HepG2 (cell line): ENCODE results near the gene ATG4B. TPM values are rescaled to one million over a fixed set of nuclear protein-coding genes. Genes with fewer than 3 reads are reported as not detected.

ENCODE experiments used
- AHDC1 ChIP-seq: sonication (generic); formaldehyde crosslinking; IDR thresholded peaks from 2 replicates; pipeline ENCODE4 v1.5.1; 2020; ENCODE audit warnings: mild to moderate bottlenecking, missing genetic modification reagents, borderline replicate concordance
- GABPB1 ChIP-seq: IDR thresholded peaks from 2 replicates; pipeline ENCODE4 v1.6.1; 2016; ENCODE audit warnings: mild to moderate bottlenecking, missing genetic modification reagents, moderate library complexity, missing compliant biosample characterization
- HNRNPLL ChIP-seq: fragments of 200-400 bp; formaldehyde crosslinking; IDR thresholded peaks from 2 replicates; pipeline ENCODE4 v1.6.1; 2017; ENCODE audit warnings: mild to moderate bottlenecking, low read depth, low read length; ENCODE audit not compliant: poor library complexity, severe bottlenecking
- MAFG ChIP-seq: sonication (generic); formaldehyde crosslinking; IDR thresholded peaks from 2 replicates; pipeline ENCODE4 v1.5.1; 2020; ENCODE audit warnings: mild to moderate bottlenecking, missing genetic modification reagents
- MED13 ChIP-seq: sonication (generic); formaldehyde crosslinking; IDR thresholded peaks from 2 replicates; pipeline ENCODE4 v1.5.0; 2020; ENCODE audit warnings: missing genetic modification reagents
- RFXANK ChIP-seq: IDR thresholded peaks from 2 replicates; pipeline ENCODE4 v1.6.1; 2016
- SNAPC2 ChIP-seq: sonication (generic); formaldehyde crosslinking; IDR thresholded peaks from 2 replicates; pipeline ENCODE4 v1.8.1; 2022; ENCODE audit warnings: mild to moderate bottlenecking, missing genetic modification reagents
- ZC3H4 ChIP-seq: sonication (generic); formaldehyde crosslinking; IDR thresholded peaks from 2 replicates; pipeline ENCODE4 v1.4.0; 2020; ENCODE audit warnings: missing genetic modification reagents, borderline replicate concordance
- ZNF329 ChIP-seq: sonication (generic); formaldehyde crosslinking; IDR thresholded peaks from 2 replicates; pipeline ENCODE4 v1.9.0; 2021; ENCODE audit warnings: low read depth, mild to moderate bottlenecking, missing genetic modification reagents
- ZNF484 ChIP-seq: sonication (generic); formaldehyde crosslinking; IDR thresholded peaks from 2 replicates; pipeline ENCODE4 v1.5.1; 2020; ENCODE audit warnings: mild to moderate bottlenecking, low read depth, missing genetic modification reagents, borderline replicate concordance
- ZNF646 ChIP-seq: sonication (generic); formaldehyde crosslinking; IDR thresholded peaks from 2 replicates; pipeline ENCODE4 v1.9.0; 2021; ENCODE audit warnings: mild to moderate bottlenecking, missing genetic modification reagents
- polyA plus RNA-seq, 8 experiments: library from polyadenylated mRNA; depleted of rRNA in 3 of 8; stranded (reverse) in 7 of 8; unstranded in 1 of 8; fragments of >200 nt; fragmentation: Illumina TruSeq in 4 of 8; extraction: Trizol in 4 of 8; gene quantifications; 2 replicates each; pipeline versions ENCODE4 v1.2.1 to v1.2.3, GENCODE V29; 2011 to 2016; ENCODE audit warnings: low read depth in 4 of 8, missing spikeins in 1 of 8, mixed read lengths in 1 of 8; ENCODE audit not compliant: insufficient read depth in 1 of 8
- total RNA-seq, 5 experiments: library from RNA; depleted of rRNA; stranded (reverse); fragments of >200 nt; fragmentation: Illumina TruSeq; extraction: Trizol; gene quantifications; 2 replicates each; pipeline ENCODE4 v1.2.3, GENCODE V29; 2016; ENCODE audit warnings: low read depth in 1 of 5
- TF ChIP-seq, protein P1 (sequence below): sonication (generic); formaldehyde crosslinking; IDR thresholded peaks from 2 replicates; pipeline ENCODE4 v1.5.1; 2020; ENCODE audit warnings: missing genetic modification reagents, mild to moderate bottlenecking, borderline replicate concordance

ATG4B gene
- total and polyA plus RNA-seq, 2 of the 13 experiments (the other 11 are each of a cell fraction or from before 2014, with no cell fraction given), result 95.5 to 239 TPM

GRCh38 chr2:241701399-241702154 is 64.1 kb downstream of the ATG4B start, which contains the start of gene ING5 (continued):
- TF ChIP-seq AHDC1 (CRISPR knock-in tag) (no peak; the same call in 1 of the 2 replicates), GABPB1 (peak; percentile 89), HNRNPLL (peak; percentile 72), MAFG (CRISPR knock-in tag) (peak; percentile 52; the same call in 1 of the 2 replicates), SNAPC2 (CRISPR knock-in tag) (peak; percentile 86; the same call in 1 of the 2 replicates), ZNF646 (CRISPR knock-in tag) (no peak), ZC3H4 (CRISPR knock-in tag) (no peak; the same call in 1 of the 2 replicates), MED13 (CRISPR knock-in tag) (peak; percentile 82), RFXANK (CRISPR knock-in tag) (no peak), ZNF484 (no peak), ZNF329 (CRISPR knock-in tag) (no peak; the same call in 1 of the 2 replicates)
- TF ChIP-seq, protein P1, sequence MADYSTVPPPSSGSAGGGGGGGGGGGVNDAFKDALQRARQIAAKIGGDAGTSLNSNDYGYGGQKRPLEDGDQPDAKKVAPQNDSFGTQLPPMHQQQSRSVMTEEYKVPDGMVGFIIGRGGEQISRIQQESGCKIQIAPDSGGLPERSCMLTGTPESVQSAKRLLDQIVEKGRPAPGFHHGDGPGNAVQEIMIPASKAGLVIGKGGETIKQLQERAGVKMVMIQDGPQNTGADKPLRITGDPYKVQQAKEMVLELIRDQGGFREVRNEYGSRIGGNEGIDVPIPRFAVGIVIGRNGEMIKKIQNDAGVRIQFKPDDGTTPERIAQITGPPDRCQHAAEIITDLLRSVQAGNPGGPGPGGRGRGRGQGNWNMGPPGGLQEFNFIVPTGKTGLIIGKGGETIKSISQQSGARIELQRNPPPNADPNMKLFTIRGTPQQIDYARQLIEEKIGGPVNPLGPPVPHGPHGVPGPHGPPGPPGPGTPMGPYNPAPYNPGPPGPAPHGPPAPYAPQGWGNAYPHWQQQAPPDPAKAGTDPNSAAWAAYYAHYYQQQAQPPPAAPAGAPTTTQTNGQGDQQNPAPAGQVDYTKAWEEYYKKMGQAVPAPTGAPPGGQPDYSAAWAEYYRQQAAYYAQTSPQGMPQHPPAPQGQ (CRISPR knock-in tag), result no peak
